ENCODE data around the gene NXPH1.
"Not testable (repeated sequence)": the region's sequence is repeated elsewhere in the genome, so short reads cannot be mapped to it uniquely, and the experiment has no call there.

Gene NXPH1

GRCh38 chr7:8714791-8715190 is 281.4 kb downstream of the NXPH1 start:
- TF ChIP-seq CTCF (conservative IDR thresholded peaks at IDR 0.05): no peak
- no peak overlapping the region for H3K27ac ChIP-seq

- no peak overlapping the region for H3K27ac ChIP-seq
- no peak for TF ChIP-seq CTCF (conservative IDR thresholded peaks at IDR 0.05)
Measured at GRCh38 chr7:8719102-8719501, 285.7 kb downstream of the NXPH1 start.

GRCh38 chr7:8724080-8724718 is 290.8 kb downstream of the NXPH1 start:
- H3K27ac ChIP-seq: no peak overlapping the region
- peak; percentile 88 for TF ChIP-seq CTCF (conservative IDR thresholded peaks at IDR 0.05)

GRCh38 chr7:8731756-8732155 is 298.3 kb downstream of the NXPH1 start:
- H3K27ac ChIP-seq: not testable (repeated sequence)

GRCh38 chr7:8739837-8740236 is 306.4 kb downstream of the NXPH1 start:
- no peak overlapping the region for H3K27ac ChIP-seq
- no peak for TF ChIP-seq CTCF (conservative IDR thresholded peaks at IDR 0.05)

- no peak overlapping the region for H3K27ac ChIP-seq
- TF ChIP-seq CTCF (conservative IDR thresholded peaks at IDR 0.05): no peak
Measured at GRCh38 chr7:8742837-8743236, 309.4 kb downstream of the NXPH1 start.

GRCh38 chr7:8747338-8747737 is 313.9 kb downstream of the NXPH1 start:
- no peak for TF ChIP-seq CTCF (conservative IDR thresholded peaks at IDR 0.05)
- no peak overlapping the region for H3K27ac ChIP-seq

- no peak overlapping the region for H3K27ac ChIP-seq
- TF ChIP-seq CTCF (conservative IDR thresholded peaks at IDR 0.05): no peak
Measured at GRCh38 chr7:8751557-8752231, 318.3 kb downstream of the NXPH1 start.

Data from VCaP (cell line).